Caco-2 (cell line): ENCODE data around the gene NEK8. TPM values are rescaled to one million over a fixed set of nuclear protein-coding genes. Genes with fewer than 3 reads are reported as not detected.

Experiments
- BruUV-seq: library from RNA; stranded (reverse); fragments of 400-500 nt; replicated peaks from 2 replicates; lab custom pipeline; 2021; lab: Mats Ljungman, UMichigan
- CTCF ChIA-PET: fragments of 300-600 bp; sonication (Branson Sonifier 250); formaldehyde crosslinking; loops from one replicate; lab custom pipeline; 2022; ENCODE audit warnings: antibody characterized with exemption; lab: Charles Lee
- POLR2A ChIA-PET: fragments of 300-600 bp; sonication (Branson Sonifier 250); formaldehyde crosslinking; loops from one replicate; lab custom pipeline; 2022; ENCODE audit warnings: antibody characterized with exemption; lab: Charles Lee
- DNase-seq, 2 experiments: peaks; one replicate each; pipeline versions ENCODE4 v3.0.0 to v3.0.0-alpha.2; 2020 to 2022
- H3K27me3 ChIP-seq: replicated peaks from 2 replicates; pipeline ENCODE4 v1.6.0; 2011; ENCODE audit warnings: low read length; ENCODE audit not compliant: control insufficient read depth, insufficient read depth
- H3K36me3 ChIP-seq: 2 replicates; pipeline ENCODE4 v1.5.1; 2011; ENCODE audit warnings: low read length; ENCODE audit not compliant: control insufficient read depth, insufficient read depth
- H3K4me1 ChIP-seq: fragments of 250-450 bp; sonication (Bioruptor Pico); 2 replicates; pipeline ENCODE4 v1.5.1; 2020; ENCODE audit warnings: mild to moderate bottlenecking
- H3K4me3 ChIP-seq: 2 replicates; pipeline ENCODE4 v1.5.1; 2011; ENCODE audit warnings: low read depth, mild to moderate bottlenecking, control low read depth, low read length
- H3K9me3 ChIP-seq: fragments of 250-450 bp; sonication (Bioruptor Pico); 2 replicates; pipeline ENCODE4 v1.5.1; 2020; ENCODE audit warnings: mild to moderate bottlenecking, moderate library complexity
- H3K27ac Mint-ChIP-seq: one replicate; pipeline ENCODE4 v1.8.0; 2022; ENCODE audit warnings: mixed read lengths; ENCODE audit not compliant: unreplicated experiment
- H3K27me3 Mint-ChIP-seq: one replicate; pipeline ENCODE4 v1.8.0; 2022; ENCODE audit warnings: mixed read lengths; ENCODE audit not compliant: insufficient read depth, unreplicated experiment
- H3K36me3 Mint-ChIP-seq: one replicate; pipeline ENCODE4 v1.8.0; 2022; ENCODE audit warnings: mild to moderate bottlenecking, mixed read lengths; ENCODE audit not compliant: insufficient read depth, unreplicated experiment
- H3K4me1 Mint-ChIP-seq: one replicate; pipeline ENCODE4 v1.8.0; 2022; ENCODE audit warnings: low read depth, mixed read lengths; ENCODE audit not compliant: unreplicated experiment
- H3K4me3 Mint-ChIP-seq: one replicate; pipeline ENCODE4 v1.8.0; 2022; ENCODE audit warnings: mild to moderate bottlenecking, moderate library complexity, mixed read lengths; ENCODE audit not compliant: unreplicated experiment
- H3K9me3 Mint-ChIP-seq: one replicate; pipeline ENCODE4 v1.8.0; 2022; ENCODE audit warnings: mixed read lengths; ENCODE audit not compliant: unreplicated experiment
- intact Hi-C: fragments of 100-400 bp; cut with micrococcal nuclease; formaldehyde crosslinking; loops from one replicate; pipeline ENCODE4 v1.10.0; 2022; ENCODE audit not compliant: unreplicated experiment
- total RNA-seq: library from RNA; stranded (reverse); gene quantifications from 2 replicates; pipeline ENCODE4 v1.2.3, GENCODE V29; 2022
- TF ChIP-seq, protein P1 (sequence below), 2 experiments: fragments of 200-600 bp in 1 of 2; IDR thresholded peaks; 1 replicate in 1 of 2; 2 replicates in 1 of 2; pipeline versions ENCODE4 v1.5.1 to v1.8.0; 2011 to 2022; ENCODE audit warnings: antibody characterized with exemption in 1 of 2, control low read depth in 1 of 2, inconsistent platforms in 1 of 2, low read depth in 1 of 2, low read length in 1 of 2, mild to moderate bottlenecking in 1 of 2, moderate library complexity in 1 of 2; ENCODE audit not compliant: insufficient read depth in 1 of 2, severe bottlenecking in 1 of 2, unreplicated experiment in 1 of 2

NEK8 gene
- total RNA-seq, 1 experiment from 2014 or later = 11.0 TPM

DNA sequence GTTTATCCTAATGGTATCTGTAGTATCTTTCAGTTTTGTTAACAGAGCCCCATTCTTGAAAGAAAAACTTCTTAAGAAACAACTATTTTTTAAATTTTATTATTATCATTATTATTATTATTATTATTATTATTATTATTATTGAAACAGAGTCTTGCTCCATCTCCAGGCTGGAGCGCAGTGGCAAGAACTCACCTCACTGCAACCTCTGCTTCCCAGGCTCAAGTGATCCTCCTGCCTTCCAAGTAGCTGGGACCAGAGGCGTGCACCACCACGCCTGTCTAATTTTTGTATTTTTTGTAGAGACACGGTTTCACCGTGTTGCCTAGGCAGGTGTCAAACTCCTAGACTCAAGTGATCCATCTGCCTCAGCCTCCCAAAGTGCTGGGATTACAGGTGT is 43.2 kb upstream of the NEK8 start:
- ChIA-PET POLR2A (interaction anchor here (0.6 kb wide), 1 partner anchor 21 kb away, joined by 3 read pairs; no protein-coding TSS in a partner anchor), CTCF (no interaction called here)
- peaks cover 20% of the 10 kb centered on the region for H3K36me3 ChIP-seq
- no TSS peak for BruUV-seq
- H3K36me3 Mint-ChIP-seq = peaks cover 98% of the 10 kb centered on the region
- intact Hi-C loops = loop anchor here (1.0 to 2.0 kb wide), 2 partner anchors 13 to 41 kb away; partner anchors contain the start of gene TLCD1
- H3K27ac Mint-ChIP-seq = no peak overlapping the region
- H3K27me3 Mint-ChIP-seq = no peaks in the 10 kb centered on the region
- no peaks in the 10 kb centered on the region for H3K9me3 ChIP-seq
- H3K27me3 ChIP-seq = no peaks in the 10 kb centered on the region
- H3K4me1 Mint-ChIP-seq = no peaks in the 10 kb centered on the region
- no peaks in the 10 kb centered on the region for H3K9me3 Mint-ChIP-seq
- H3K4me1 ChIP-seq = no peaks in the 10 kb centered on the region
- DNase-seq = no peak
- H3K4me3 ChIP-seq = no peak overlapping the region
- TF ChIP-seq, protein P1, sequence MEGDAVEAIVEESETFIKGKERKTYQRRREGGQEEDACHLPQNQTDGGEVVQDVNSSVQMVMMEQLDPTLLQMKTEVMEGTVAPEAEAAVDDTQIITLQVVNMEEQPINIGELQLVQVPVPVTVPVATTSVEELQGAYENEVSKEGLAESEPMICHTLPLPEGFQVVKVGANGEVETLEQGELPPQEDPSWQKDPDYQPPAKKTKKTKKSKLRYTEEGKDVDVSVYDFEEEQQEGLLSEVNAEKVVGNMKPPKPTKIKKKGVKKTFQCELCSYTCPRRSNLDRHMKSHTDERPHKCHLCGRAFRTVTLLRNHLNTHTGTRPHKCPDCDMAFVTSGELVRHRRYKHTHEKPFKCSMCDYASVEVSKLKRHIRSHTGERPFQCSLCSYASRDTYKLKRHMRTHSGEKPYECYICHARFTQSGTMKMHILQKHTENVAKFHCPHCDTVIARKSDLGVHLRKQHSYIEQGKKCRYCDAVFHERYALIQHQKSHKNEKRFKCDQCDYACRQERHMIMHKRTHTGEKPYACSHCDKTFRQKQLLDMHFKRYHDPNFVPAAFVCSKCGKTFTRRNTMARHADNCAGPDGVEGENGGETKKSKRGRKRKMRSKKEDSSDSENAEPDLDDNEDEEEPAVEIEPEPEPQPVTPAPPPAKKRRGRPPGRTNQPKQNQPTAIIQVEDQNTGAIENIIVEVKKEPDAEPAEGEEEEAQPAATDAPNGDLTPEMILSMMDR (IDR thresholded peaks at IDR 0.05; ENCODE audit: insufficient read depth in 1 of 2, low read depth in 1 of 2, low read length in 1 of 2, severe bottlenecking in 1 of 2, unreplicated experiment in 1 of 2) = no peak
- H3K4me3 Mint-ChIP-seq = no peak overlapping the region

DNA sequence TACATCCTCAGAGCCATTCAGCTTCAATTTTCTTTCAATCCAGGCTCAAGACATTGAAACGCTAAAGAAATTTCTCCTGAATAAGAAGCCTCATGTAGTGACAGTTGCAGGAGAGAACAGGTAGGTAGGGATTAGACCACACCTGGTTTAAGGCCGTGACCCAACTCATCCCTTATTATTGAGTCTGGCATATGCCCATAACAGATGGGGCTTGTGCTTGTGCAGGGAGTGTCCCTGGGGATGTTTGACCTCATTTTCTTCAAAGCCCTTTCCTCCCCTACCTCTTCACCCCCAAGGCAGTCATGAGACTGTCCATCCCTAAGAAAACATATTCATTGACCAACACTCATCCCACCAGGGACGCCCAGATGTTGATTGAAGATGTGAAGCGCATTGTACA is 42.3 kb upstream of the NEK8 start:
- intact Hi-C loops = no loop called here
- peaks cover 98% of the 10 kb centered on the region for H3K36me3 Mint-ChIP-seq
- no peaks in the 10 kb centered on the region for H3K27me3 ChIP-seq
- H3K4me3 Mint-ChIP-seq = no peak overlapping the region
- H3K4me3 ChIP-seq = no peak overlapping the region
- no peaks in the 10 kb centered on the region for H3K4me1 Mint-ChIP-seq
- ChIA-PET CTCF (no interaction called here), POLR2A (no interaction called here)
- H3K27me3 Mint-ChIP-seq = no peaks in the 10 kb centered on the region
- peaks cover 22% of the 10 kb centered on the region for H3K36me3 ChIP-seq
- no peaks in the 10 kb centered on the region for H3K4me1 ChIP-seq
- no TSS peak for BruUV-seq
- no peak for DNase-seq
- TF ChIP-seq, protein P1 (IDR thresholded peaks at IDR 0.05; ENCODE audit: insufficient read depth in 1 of 2, low read depth in 1 of 2, low read length in 1 of 2, severe bottlenecking in 1 of 2, unreplicated experiment in 1 of 2) = no peak
- H3K9me3 ChIP-seq = no peaks in the 10 kb centered on the region
- H3K27ac Mint-ChIP-seq = no peak overlapping the region
- no peaks in the 10 kb centered on the region for H3K9me3 Mint-ChIP-seq

DNA sequence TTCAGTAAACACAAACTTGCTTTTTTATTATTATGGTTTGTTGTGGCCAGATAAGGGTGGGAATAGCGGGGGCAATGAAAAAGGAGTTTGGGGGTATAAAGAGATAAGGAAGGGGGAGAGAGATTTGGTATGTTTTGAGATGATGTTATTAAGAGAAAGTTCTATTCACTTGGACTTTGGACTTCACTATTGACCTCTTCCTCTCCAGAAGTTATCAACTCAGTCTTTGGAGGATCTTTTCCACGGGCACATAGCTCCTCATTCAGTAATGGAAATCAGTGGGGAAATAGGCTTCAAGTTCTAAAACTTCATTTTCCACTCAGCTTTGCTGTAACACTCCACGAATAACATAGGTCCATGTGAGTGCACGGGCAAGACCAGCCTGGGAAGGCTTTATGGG is 40.1 kb upstream of the NEK8 start:
- no TSS peak for BruUV-seq
- Mint-ChIP-seq H3K36me3 (peaks cover 98% of the 10 kb centered on the region), H3K9me3 (no peaks in the 10 kb centered on the region), H3K4me1 (no peaks in the 10 kb centered on the region), H3K4me3 (no peak overlapping the region), H3K27ac (no peak overlapping the region), H3K27me3 (no peaks in the 10 kb centered on the region)
- Histone ChIP-seq H3K9me3 (no peaks in the 10 kb centered on the region), H3K4me1 (no peaks in the 10 kb centered on the region), H3K36me3 (peaks cover 14% of the 10 kb centered on the region), H3K27me3 (no peaks in the 10 kb centered on the region), H3K4me3 (no peak overlapping the region)
- POLR2A ChIA-PET = interaction anchor here (1.2 to 1.3 kb wide), 2 partner anchors 23 to 27 kb away, joined by 3 to 6 read pairs; partner anchors contain the start of genes PROCA1, SDF2 and SUPT6H
- CTCF ChIA-PET = interaction anchor here (0.8 kb wide), 1 partner anchor 23 kb away, joined by 8 read pairs; the partner anchor contains the start of gene PROCA1
- DNase-seq = no peak
- intact Hi-C loops = no loop called here
- TF ChIP-seq, protein P1 (IDR thresholded peaks at IDR 0.05; ENCODE audit: insufficient read depth in 1 of 2, low read depth in 1 of 2, low read length in 1 of 2, severe bottlenecking in 1 of 2, unreplicated experiment in 1 of 2) = no peak
